ENCODE measurements around the gene TSPAN18. TPM values are rescaled to one million over a fixed set of nuclear protein-coding genes. Genes with fewer than 3 reads are reported as not detected.

Gene TSPAN18
- total RNA-seq, 4 donors from 2014 or later: 3.6 to 12.4 (median 8.2) TPM

- TF ChIP-seq, protein P1, sequence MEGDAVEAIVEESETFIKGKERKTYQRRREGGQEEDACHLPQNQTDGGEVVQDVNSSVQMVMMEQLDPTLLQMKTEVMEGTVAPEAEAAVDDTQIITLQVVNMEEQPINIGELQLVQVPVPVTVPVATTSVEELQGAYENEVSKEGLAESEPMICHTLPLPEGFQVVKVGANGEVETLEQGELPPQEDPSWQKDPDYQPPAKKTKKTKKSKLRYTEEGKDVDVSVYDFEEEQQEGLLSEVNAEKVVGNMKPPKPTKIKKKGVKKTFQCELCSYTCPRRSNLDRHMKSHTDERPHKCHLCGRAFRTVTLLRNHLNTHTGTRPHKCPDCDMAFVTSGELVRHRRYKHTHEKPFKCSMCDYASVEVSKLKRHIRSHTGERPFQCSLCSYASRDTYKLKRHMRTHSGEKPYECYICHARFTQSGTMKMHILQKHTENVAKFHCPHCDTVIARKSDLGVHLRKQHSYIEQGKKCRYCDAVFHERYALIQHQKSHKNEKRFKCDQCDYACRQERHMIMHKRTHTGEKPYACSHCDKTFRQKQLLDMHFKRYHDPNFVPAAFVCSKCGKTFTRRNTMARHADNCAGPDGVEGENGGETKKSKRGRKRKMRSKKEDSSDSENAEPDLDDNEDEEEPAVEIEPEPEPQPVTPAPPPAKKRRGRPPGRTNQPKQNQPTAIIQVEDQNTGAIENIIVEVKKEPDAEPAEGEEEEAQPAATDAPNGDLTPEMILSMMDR (IDR thresholded peaks at IDR 0.05): no peak
- no peak for TF ChIP-seq POLR2A (IDR thresholded peaks at IDR 0.05)
- Histone ChIP-seq H3K36me3 (no peaks in the 10 kb centered on the region), H3K27me3 (no peaks in the 10 kb centered on the region), H3K4me1 (peaks cover 0 to 33% of the 10 kb centered on the region in 2 donors), H3K4me3 (replicated peaks in 1 of 3) (no peak overlapping the region), H3K9me3 (no peaks in the 10 kb centered on the region), H3K27ac (no peak overlapping the region)
- no peak for DNase-seq
- 88 to 98% methylated on average over 2 of the region's 2 CpGs for WGBS, 2 donors
- intact Hi-C loops (cut with DNase I): no loop called here
These were observed 10.0 kb downstream of the TSPAN18 start for GRCh38 chr11:44736791-44737190.

DNA sequence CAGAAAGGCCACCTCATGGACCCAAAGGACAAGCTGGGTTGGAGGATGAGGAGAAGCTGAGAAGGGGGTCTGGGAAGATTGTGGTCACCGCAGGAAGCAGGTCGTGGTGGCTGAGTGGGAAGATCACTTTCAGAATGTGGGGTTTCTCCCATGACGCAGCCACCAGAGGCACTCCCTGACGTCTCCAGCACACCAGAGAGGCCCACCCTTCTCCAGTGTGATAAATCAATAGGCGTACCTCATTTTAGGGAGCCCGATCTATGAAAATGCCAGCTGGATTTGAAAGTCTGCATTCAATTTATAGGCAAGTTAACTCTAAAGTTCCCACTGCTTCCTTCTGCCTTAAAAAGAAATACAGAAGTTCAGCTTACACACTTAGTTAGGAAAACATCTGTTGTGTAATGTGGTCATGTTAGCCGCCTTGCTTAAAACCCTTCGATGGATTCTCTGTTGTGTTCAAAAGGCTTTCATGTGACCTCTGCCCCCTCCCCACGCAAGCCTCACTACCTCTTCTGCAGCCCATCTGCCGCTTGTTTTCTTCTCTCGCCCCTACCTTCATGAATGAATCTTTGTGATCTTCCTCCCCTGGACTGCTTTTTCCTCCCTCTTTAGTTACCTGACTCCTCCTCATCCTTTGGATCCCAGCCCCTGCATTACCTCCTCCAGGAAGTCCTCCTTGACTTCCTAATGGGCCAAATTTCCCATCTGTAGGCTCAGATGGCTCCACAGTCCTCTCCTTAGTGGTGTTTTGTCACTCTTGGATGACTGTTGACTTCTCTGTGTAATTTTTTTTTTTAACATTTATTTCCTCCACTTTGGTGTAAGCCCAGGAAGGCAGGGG lies 10.7 kb downstream of the TSPAN18 start:
- intact Hi-C loops (cut with DNase I): no loop called here
- Histone ChIP-seq H3K4me1 (peaks cover 0 to 32% of the 10 kb centered on the region in 2 donors), H3K27ac (no peak overlapping the region), H3K9me3 (no peaks in the 10 kb centered on the region), H3K36me3 (no peaks in the 10 kb centered on the region), H3K4me3 (replicated peaks in 1 of 3) (no peak overlapping the region), H3K27me3 (no peaks in the 10 kb centered on the region)
- TF ChIP-seq POLR2A (IDR thresholded peaks at IDR 0.05): no peak
- TF ChIP-seq, protein P1 (IDR thresholded peaks at IDR 0.05): no peak
- WGBS, 2 donors: 77 to 82% methylated on average over 11 of the region's 11 CpGs
- no peak for DNase-seq

DNA sequence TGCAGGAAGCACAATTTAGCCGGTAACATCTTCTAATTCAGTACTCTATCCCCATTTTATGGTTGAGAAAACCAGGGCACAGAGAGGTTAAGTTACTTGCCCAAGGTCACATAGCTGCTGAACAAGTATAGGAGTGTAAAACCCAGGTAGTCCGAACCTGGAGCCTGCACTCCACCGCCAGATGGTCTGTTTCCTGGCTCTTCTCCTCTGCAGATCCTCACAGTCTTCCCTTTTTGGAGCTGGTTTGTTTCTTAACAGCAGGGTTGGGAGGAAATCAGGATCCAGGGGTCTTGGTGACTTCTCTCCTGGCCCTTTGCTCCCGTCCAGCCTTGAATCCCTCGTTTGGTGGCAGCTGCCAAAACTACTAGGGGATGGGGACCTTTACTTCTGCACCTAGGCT lies 12.0 kb downstream of the TSPAN18 start:
- 85 to 88% methylated on average over 5 of the region's 5 CpGs for WGBS, 2 donors
- H3K36me3 ChIP-seq: no peaks in the 10 kb centered on the region
- peaks cover 0 to 35% of the 10 kb centered on the region in 2 donors for H3K4me1 ChIP-seq
- H3K4me3 ChIP-seq (replicated peaks in 1 of 3): no peak overlapping the region
- no peaks in the 10 kb centered on the region for H3K9me3 ChIP-seq
- intact Hi-C loops (cut with DNase I): no loop called here
- H3K27me3 ChIP-seq: no peaks in the 10 kb centered on the region
- H3K27ac ChIP-seq: no peak overlapping the region
- no peak for DNase-seq
- TF ChIP-seq, protein P1 (IDR thresholded peaks at IDR 0.05): no peak
- no peak for TF ChIP-seq POLR2A (IDR thresholded peaks at IDR 0.05)

DNA sequence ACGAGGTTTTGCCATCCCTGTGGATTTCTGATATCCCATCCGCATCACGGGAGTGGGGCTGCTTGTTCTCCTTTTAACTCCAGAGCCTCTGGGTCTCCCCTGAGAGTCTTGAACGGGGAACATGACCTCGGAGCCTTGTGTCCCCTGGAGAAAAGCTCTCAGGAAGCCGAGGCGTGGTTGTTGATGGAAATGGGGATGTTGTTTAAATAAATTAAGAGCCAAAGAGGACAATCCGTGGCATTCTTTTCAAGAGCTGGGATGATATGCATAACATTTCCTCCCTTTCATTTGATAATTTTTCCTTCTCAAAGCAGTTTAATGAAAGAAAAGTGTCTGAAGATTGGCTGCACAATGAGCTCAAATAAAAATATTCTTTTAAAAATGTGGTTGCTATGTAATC lies 14.2 kb downstream of the TSPAN18 start:
- TF ChIP-seq POLR2A (IDR thresholded peaks at IDR 0.05): no peak
- TF ChIP-seq, protein P1 (IDR thresholded peaks at IDR 0.05): no peak
- no peak for DNase-seq
- Histone ChIP-seq H3K4me3 (replicated peaks in 1 of 3) (no peak overlapping the region), H3K27me3 (no peaks in the 10 kb centered on the region), H3K4me1 (peaks cover 0 to 23% of the 10 kb centered on the region in 2 donors), H3K9me3 (no peaks in the 10 kb centered on the region), H3K36me3 (no peaks in the 10 kb centered on the region), H3K27ac (no peak overlapping the region)
- intact Hi-C loops (cut with DNase I): no loop called here
- WGBS, 2 donors: 55 to 58% methylated on average over 8 of the region's 8 CpGs

DNA sequence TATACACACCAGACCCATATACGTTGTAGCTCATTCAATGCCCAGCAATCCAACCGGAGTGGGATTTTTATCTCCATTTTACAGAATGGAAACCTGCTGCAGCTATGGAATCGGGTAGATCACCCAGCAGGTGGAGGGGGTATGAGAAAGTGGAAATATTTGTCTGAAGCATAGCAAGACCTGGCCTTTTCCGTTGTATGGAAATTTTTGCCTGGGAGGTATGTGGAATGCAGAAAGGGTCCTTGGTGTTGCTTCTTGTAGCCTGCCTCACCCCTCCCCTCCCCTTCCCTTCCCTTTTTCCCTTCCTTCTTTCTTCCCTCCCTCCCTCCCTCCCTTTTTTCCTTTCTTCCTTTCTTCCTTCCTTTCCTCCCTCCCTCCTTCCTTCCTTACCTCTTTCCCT lies 15.2 kb downstream of the TSPAN18 start:
- WGBS, 2 donors: 83 to 86% methylated on average over 4 of the region's 4 CpGs
- TF ChIP-seq, protein P1 (IDR thresholded peaks at IDR 0.05): no peak
- TF ChIP-seq POLR2A (IDR thresholded peaks at IDR 0.05): no peak
- H3K4me3 ChIP-seq (replicated peaks in 1 of 3): no peak overlapping the region
- no peak for DNase-seq
- peaks cover 0 to 23% of the 10 kb centered on the region in 2 donors for H3K4me1 ChIP-seq
- no peaks in the 10 kb centered on the region for H3K27me3 ChIP-seq
- H3K36me3 ChIP-seq: no peaks in the 10 kb centered on the region
- no peak overlapping the region for H3K27ac ChIP-seq
- H3K9me3 ChIP-seq: no peaks in the 10 kb centered on the region
- intact Hi-C loops (cut with DNase I): no loop called here

All from thyroid gland (tissue), 4 donors.